GM12872 (cell line): ENCODE data around the gene SAMMSON.

Source experiments
- TF ChIP-seq, protein P1 (sequence below): IDR thresholded peaks from 3 replicates; pipeline ENCODE4 v1.5.1; 2011; ENCODE audit warnings: low read depth, mild to moderate bottlenecking, low read length, moderate library complexity; ENCODE audit not compliant: insufficient read depth

SAMMSON gene

DNA sequence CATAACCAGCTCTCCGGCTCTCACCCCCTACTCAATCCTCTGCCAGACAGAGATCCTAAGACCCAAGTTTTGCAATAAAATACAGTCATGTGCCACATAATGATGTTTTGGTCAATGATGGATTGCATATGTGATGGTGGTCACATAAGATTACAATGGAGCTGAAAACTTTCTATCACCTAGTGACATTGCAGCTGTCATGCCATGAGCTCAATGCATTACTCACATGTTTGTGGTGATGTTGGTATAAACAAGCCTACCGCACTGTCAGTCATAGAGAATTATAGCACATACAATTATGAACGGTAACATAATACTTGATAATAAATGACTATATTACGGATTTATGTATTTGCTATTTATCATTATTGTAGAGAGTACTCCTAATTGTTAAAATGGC is 26.9 kb upstream of the SAMMSON start:
- TF ChIP-seq, protein P1, sequence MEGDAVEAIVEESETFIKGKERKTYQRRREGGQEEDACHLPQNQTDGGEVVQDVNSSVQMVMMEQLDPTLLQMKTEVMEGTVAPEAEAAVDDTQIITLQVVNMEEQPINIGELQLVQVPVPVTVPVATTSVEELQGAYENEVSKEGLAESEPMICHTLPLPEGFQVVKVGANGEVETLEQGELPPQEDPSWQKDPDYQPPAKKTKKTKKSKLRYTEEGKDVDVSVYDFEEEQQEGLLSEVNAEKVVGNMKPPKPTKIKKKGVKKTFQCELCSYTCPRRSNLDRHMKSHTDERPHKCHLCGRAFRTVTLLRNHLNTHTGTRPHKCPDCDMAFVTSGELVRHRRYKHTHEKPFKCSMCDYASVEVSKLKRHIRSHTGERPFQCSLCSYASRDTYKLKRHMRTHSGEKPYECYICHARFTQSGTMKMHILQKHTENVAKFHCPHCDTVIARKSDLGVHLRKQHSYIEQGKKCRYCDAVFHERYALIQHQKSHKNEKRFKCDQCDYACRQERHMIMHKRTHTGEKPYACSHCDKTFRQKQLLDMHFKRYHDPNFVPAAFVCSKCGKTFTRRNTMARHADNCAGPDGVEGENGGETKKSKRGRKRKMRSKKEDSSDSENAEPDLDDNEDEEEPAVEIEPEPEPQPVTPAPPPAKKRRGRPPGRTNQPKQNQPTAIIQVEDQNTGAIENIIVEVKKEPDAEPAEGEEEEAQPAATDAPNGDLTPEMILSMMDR = no peak

DNA sequence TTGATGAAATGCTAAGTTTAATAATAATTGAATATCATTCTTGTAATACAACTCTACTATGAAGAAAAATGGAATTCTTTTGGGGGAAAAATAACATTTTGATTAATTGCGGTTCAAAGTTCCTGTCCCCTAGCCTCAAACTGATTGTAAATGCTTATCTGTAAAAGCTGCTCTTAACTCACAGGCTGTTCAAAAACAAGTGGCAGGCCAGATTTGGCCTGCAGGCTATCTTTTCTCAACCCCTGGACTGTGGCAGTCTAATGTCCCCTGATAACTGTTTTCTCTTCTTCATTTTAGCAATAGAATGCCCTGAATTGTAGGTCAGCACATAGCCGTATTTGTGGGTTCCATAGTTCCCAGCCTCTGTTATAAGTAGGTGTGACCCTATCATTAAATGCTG is 23.5 kb upstream of the SAMMSON start:
- TF ChIP-seq, protein P1 = no peak

DNA sequence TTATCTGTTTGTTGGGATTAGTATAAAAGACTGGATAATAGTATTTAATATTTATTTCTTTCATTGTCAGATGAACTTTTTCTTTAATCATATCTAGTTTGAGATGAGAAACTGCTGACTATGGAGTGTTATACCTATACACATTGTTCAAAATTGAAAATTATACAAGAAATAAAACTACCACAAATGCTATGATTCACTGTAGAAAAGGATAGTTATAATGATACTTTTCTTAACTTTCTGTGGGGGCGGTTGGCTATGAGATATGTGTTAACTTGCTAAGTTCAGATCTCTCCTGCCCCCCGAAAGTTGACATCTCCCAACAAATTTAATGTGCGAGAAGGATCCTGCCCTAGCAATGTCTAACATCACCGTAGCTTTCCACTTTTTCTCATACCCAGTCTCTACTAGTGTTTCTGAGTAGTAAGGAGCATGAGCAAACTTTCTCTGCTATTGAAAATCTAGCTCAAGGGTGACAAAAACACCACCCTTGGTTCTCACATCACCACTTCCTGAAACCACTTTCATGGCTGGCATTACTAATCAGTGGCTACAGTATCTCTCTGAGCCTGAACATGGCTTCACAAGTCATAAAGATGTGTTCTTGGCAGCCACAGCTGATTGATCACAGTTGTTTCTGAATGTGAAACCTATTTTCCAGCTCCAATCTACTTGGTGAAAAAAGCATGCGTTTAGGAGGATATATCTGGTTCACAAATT is 15.8 kb upstream of the SAMMSON start:
- TF ChIP-seq, protein P1 = no peak

DNA sequence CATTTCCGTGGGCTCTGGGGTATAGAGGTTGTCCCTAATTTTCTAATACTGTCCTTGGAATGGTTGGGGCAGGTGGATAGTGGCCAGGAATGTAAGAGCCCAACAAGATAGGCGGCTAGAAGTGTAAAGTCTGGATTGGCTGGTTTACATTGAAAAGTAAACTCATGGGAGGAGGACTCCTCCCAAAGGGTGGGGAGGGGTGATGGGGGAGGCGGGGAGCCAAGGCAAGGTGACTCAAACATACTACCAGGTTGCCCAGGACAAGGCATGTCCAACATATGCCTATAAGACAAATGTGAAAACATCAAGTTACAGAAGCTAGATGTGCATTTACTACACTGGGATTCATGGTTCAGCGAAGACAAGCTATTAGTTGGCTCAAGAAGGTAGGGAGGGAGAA is 14.3 kb upstream of the SAMMSON start:
- TF ChIP-seq, protein P1 = no peak

DNA sequence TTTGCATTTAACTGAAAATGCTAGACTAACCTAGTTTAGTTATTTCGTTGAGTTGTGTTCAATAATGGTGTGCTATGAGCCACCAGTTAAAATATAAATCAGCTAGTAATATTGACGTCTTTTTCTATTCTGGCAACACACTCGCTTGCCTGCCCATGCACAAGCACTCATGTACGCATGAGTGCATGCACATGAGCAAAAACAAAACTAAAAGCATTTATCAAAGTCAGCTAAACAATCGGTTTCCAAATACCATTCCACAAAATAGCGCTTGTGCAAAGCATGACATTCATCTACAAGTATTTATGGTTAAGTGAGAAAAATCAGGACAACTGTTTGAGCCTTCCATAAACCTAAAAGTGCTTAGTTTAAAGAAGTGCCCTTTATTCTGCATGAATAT is 13.1 kb upstream of the SAMMSON start:
- TF ChIP-seq, protein P1 = no peak

DNA sequence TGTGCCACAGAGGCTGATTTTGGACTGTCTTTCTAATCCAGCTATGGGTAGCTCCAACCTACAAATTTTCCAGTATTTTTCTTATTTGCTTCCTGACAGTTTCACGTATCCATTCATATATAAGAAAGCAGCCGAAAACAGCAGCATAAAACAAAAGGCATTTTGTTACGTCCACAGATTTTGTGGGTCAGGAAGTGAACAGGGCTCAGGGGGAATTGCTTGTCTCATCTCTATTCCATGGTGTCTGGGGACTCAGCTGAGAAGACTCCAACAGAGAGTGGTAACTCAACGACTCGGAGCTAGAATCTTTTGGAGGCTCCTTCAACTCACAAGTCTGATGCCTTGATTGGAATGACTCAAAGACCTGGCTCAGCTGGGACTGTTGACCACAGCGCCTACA is 11.7 kb upstream of the SAMMSON start:
- TF ChIP-seq, protein P1 = no peak

DNA sequence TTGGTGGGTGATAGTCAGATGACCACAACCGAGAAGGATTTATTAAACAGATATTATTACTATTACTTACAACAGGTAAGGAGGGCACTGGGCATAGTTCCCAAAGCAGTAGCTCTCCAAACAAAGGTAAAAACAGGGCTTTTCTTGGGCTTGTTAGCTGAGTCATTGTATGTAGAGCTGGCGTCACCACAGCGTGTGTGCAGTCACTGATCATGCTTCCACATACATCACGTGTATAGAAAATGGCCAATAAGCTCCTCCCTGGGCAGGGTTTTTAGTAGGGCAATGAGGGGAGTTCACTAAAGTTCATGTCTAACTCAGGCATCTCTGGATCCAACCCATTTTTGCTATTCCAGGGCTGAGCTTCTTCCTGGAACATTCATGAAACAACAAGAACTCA is 5.8 kb upstream of the SAMMSON start:
- TF ChIP-seq, protein P1 = no peak

DNA sequence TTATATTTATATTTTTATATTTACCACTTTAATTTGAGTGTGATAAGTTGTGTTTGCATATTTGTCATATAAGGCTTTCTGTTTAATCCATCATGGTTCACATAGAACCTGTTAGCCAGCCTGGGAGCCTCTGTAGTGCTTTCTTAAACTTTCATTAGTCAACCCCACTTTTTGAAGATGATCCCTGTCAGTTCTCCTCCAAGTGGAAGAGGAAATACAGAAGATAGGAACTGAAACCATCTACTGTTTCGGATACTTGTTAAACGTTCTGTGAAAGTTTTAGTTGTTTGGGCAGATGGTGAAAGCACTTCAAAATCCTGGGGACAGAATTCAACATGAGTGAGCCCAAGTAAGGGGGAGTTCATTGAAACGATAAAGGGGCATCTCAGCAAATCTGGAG is 4.6 kb upstream of the SAMMSON start:
- TF ChIP-seq, protein P1 = no peak
